Measurements from ENCODE around the gene TFR2.

GRCh38 chr7:100684534-100685042, 43.2 kb upstream of the TFR2 start:
- TF ChIP-seq ZBTB49 (CRISPR knock-in tag; IDR thresholded peaks at IDR 0.05; ENCODE audit: borderline replicate concordance) (no peak), SFPQ (IDR thresholded peaks at IDR 0.05; ENCODE audit: low read depth, low read length) (no peak)

Measured in K562 (cell line).